HK-2 (cell line): Measurements from ENCODE around the gene LCE6A.

ENCODE experiments used
- DNase-seq: peaks from one replicate; pipeline ENCODE4 v3.0.0-alpha.2; 2018; ENCODE audit not compliant: unreplicated experiment

LCE6A gene

GRCh38 chr1:152842556-152842955, at the start of gene LCE6A:
LCE6A (plus strand) TSS chr1:152842856; CDS start chr1:152843521, 665 bp downstream.
- DNase-seq, result no peak

GRCh38 chr1:152795686-152796085, 47.0 kb upstream of the LCE6A start:
- no peak for DNase-seq

DNA sequence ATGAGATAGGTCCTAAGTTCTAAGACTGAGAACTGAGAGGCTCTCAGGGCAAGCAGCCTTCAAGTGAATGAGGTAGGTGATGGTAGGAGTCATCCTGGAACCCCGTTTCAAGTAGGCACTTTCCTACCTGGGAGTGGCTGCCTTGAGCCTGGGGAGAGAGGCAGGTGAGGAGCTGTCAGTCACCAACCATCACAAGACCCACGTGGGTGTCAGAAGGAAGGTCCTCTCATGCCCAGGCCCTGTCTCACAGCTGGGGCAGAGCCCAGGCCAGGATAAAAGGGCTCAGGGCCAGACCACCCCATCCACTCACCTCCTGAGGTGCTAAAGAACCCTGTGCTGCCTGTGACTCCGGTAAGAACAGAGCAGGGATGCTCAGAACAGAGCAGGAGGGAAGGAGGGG, 46.2 kb upstream of the LCE6A start, which contains the start of gene LCE1D:
Gene LCE1D (plus strand): TSS at position 301 of the 400 bp plus-strand sequence. CDS start 1,074 bp downstream, outside the sequence.
- DNase-seq, result no peak

- no peak for DNase-seq
Observed at GRCh38 chr1:152801333-152801732, 41.3 kb upstream of the LCE6A start.

DNA sequence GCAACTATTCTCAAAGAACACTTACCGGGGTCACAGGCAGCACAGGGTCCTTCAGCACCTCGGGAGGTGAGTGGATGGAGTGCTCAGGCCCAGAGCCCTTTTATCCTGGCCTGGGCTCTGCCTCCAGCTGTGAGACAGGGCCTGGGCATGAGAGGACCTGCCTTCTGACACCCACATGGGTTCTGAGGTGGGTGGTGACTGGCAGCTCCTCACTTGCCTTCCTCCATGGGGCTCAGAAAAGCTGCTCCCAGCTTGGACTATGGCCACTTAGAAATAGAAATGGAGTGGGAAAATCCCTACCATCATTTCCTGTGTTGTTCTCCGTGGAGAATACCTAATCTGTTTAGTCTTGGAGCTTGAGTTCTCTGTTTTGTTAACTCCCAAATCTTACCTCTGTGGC, 36.1 kb upstream of the LCE6A start, which contains the start of gene LCE1C:
Gene LCE1C (minus strand): TSS at position 76 of the 400 bp plus-strand sequence. CDS start 1,173 bp downstream, outside the sequence.
- DNase-seq, result no peak

DNA sequence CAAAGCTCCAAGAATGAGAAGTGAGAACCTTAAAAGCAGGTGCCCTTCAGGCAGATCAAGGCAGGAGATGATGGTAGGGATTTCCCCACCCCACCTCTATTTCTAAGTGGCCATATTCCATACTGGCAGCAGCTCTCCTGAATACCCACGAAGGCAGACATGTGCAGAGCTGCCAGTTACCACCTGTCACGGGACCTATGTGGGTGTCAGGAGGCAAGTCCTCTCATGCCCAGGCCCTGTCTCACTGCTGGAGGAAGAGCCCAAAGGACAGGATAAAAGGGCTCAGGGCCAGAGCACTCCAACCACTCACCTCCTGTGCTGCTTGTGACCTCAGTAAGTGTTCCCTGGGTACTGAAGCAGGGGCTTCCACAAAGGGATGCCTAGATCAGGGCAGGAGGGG, 31.6 kb upstream of the LCE6A start:
- no peak for DNase-seq

- no peak for DNase-seq
Observed at GRCh38 chr1:152811671-152812070, 31.0 kb upstream of the LCE6A start, which contains the start of gene LCE1B. LCE1B (plus strand) TSS chr1:152811971; CDS start chr1:152812447, 476 bp downstream.

- no peak for DNase-seq
Observed at GRCh38 chr1:152817309-152817708, 25.3 kb upstream of the LCE6A start.

DNA sequence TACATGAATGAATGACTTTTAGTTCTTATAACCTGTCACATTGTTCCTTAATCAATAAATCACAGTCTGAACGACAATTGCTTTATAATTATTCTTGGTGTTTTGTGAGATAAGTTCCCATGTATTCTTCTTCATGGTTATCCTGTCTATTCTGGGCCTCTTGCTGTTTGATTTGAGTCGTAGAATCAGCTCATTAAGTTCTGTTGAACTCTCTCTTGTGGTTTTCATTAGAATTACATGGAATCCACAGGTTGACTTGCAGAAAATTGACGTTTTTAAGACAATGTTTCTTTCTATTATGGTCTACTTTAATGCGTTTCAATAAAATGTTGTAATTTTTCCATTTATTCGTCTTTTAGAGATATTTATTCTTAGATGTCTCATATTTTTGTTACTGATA, 19.4 kb upstream of the LCE6A start:
- DNase-seq, result no peak

GRCh38 chr1:152824964-152825363, 17.7 kb upstream of the LCE6A start:
- DNase-seq, result no peak

DNA sequence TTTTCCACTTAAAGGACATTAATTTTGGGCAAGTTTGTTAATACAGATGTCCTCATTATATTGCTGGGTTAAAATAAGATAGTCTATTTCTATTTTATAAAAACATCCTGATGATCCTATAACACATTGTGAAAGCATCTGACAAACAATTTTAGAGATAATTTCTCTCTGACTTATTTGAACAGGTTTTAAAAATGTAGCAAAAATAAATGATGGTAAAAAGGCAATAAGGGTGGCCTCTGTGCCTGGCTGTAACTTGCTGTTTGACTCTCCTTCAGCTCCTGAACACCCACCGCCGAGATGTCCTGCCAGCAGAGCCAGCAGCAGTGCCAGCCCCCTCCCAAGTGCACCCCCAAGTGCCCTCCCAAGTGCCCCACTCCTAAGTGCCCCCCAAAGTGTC, 15.5 kb upstream of the LCE6A start, which contains the start of gene LCE1A:
Gene LCE1A (plus strand): TSS at position 301 of the 400 bp plus-strand sequence. CDS start 0 bp downstream, at position 301.
- no peak for DNase-seq

GRCh38 chr1:152836870-152837269, 5.8 kb upstream of the LCE6A start:
- no peak for DNase-seq

- DNase-seq, result no peak
Observed at GRCh38 chr1:152855661-152856060, 13.0 kb downstream of the LCE6A start.

DNA sequence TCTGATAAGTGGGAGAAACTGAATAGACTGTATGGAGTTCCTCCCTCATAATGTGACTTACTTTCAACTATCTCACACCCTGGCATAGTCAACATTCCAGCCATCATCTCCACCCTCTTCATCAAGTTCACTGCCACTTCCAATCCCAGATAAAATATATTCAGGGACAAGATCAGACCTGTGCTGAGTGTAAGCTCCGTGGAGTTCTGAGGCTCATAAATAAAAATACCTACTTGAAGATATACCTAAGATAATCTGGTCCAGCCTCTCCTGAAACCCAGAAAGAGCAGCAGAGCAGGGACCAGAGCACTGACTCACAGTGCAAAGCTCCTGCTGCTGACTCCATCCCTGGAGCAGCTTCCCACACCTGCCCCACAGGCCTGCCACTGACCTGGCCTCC, 15.4 kb downstream of the LCE6A start:
- no peak for DNase-seq

DNA sequence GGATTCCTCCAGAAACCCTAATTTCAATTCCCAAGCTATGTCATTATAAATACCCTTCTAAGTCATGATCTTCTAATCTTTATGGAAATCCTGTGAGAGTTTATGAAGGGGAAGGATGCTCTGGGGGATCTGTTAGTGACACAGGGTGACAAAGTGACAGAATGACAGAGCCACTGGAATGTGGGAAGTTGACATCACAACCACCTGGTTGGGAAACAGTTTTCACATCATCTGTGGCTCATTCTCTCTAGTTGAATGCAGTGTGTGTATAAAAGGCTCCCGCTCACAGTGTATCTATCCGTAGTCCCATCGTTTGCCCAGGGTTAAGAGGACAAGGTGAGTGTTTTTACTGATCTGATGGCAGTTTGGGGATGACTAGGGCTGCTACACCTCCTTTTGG, 17.0 kb downstream of the LCE6A start, which contains the start of gene LCE7A:
Gene LCE7A (plus strand): TSS at position 301 of the 400 bp plus-strand sequence. CDS start 702 bp downstream, outside the sequence.
- DNase-seq, result no peak

- DNase-seq, result no peak
Observed at GRCh38 chr1:152860129-152860528, 17.5 kb downstream of the LCE6A start.

GRCh38 chr1:152861374-152861773, 18.7 kb downstream of the LCE6A start:
- no peak for DNase-seq

DNA sequence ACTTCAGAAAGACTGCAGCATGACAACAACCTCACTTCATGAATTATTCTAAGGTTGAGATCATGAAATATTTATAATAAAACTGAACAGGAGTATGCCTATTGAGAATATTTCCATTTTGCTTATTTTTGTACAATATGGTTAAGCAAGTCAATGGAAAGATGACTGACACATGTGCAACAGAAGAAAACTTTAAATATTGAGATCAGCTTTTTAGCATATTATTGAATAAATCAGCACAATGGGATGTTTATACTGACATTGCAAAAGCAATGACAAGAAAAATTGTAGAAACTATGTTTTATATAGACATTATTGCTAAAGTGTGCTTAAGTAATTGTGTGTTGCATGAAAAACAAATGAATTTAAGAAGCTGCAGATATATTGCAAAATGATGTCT, 21.8 kb downstream of the LCE6A start:
- no peak for DNase-seq

GRCh38 chr1:152866321-152866720, 23.7 kb downstream of the LCE6A start:
- DNase-seq, result no peak

GRCh38 chr1:152869808-152870419, 27.3 kb downstream of the LCE6A start:
- peak; percentile 63 for DNase-seq

DNA sequence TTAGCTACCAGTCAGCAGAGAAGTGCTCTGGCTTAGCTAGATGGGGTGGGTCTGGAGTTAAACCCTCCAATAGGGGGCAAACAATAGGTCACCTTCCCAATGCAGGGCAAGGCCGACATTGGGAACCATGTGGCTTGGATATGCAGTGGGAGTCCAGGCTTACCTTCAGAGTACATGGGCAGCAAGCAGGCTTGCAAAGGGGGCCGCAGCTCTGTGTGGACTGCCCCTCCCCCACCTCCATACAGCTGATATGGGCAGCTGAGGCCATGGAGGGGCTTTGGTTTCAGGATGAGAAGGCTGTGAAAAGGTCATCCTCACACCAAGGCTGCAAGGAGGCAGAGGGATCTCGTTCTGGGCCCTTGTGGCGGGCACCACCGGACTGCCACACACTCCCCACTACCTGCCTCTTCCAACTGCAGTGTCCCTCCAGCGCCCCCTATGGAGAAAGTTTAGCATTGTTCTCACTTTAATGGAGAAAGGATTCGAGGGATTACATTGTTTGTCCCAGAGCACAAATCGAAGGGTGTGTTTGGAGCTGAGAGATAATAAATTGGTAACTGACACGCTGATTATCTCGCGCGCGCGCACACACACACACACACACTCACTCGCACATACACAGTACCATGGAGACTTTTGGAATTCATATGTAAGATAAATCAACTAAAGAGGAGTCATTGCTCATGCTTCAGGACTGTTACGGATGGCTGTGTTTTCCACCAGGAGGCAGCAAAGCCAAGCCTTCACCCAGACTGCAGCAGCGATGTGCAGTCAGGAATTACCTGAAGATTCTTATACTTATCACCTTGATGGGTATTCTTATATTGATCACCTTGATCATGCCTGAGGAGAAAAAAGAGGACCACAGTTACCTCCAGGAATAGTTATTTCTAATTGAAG, 28.4 kb downstream of the LCE6A start:
- peak; percentile 8 for DNase-seq

GRCh38 chr1:152871731-152872126, 29.1 kb downstream of the LCE6A start:
- DNase-seq, result no peak

DNA sequence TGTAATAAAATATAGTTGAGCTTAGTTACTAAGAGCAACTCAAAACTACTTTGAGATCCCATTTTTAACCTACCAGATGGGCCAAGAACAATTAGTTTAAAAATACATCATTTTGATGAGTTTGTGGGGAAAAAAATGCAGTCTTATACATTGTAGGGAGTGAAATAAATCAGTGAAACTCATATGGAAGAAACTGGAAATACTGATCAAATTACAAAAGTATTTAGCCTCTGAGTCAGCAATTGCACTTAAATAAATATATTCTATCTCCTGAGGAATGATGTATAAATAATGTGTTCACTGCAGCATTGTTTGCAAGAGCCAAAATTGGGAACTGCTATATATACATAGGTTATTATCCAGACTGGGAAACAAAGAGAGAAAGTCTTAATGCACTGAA, 30.8 kb downstream of the LCE6A start:
- no peak for DNase-seq
